ENCODE results near the gene GPRC5A.
"Not testable (repeated sequence)": the region's sequence is repeated elsewhere in the genome, so short reads cannot be mapped to it uniquely, and the experiment has no call there.

GPRC5A gene, protein sequence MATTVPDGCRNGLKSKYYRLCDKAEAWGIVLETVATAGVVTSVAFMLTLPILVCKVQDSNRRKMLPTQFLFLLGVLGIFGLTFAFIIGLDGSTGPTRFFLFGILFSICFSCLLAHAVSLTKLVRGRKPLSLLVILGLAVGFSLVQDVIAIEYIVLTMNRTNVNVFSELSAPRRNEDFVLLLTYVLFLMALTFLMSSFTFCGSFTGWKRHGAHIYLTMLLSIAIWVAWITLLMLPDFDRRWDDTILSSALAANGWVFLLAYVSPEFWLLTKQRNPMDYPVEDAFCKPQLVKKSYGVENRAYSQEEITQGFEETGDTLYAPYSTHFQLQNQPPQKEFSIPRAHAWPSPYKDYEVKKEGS

DNA sequence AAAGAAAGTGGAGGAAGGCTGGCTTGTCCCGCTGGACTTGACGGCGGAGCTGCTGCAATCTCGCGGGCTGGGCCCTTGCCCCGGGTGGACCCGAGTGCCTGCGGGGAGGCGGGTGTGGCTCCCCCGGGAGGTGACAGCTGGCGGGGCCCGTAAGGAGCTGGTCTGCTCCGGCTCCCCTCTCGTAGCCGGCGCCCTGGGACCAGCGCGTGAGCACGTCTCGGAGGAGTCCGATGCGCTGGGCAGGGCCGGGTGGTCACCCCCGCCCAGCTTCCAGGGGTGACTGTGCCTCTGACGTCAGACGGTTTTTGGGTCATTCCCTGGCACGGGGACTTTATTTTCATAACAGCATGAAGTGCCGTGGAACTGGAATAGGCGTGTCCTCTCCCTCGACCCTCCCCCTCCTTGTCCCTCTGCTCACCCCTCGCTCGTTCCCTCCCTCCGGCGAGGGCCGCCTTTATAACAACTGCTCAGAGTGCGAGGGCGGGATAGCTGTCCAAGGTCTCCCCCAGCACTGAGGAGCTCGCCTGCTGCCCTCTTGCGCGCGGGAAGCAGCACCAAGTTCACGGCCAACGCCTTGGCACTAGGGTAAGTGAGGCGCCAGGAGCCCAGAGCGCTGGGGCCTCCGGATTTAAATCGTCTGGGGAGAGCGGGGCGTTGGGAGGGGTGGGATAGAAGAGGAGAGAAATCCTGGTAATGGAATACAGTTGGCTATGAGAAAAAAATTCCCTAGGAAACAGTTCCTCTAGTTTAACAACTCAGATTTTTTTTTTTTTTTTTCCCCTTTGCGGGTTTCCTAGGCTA lies at the start of gene GPRC5A:
Gene GPRC5A (plus strand): TSS at position 483 of the 801 bp plus-strand sequence. CDS start 16,688 bp downstream, outside the sequence.
- peak; percentile 88 for DNase-seq (ENCODE audit: low read depth)

DNA sequence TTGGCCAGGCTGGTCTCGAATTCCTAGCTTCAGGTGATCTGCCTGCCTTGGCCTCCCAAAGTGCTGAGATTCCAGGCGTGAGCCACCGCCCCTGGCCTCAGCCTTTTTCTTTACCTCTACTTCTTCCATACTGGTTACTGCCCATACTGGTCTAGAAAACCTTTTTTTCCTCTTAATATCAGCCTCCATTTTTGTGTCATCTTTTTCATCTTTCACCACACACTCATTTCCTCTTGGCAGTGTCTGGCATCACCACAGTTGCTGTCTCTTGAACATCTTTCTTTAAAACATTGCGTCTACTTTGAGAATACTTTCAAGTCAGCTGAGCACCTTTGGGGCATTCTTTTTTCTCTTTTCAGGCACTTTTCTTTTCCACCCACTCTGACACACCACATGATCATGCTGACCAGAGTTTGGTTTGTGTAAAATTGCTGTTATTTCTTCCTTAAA lies 45.5 kb upstream of the GPRC5A start:
- DNase-seq (ENCODE audit: low read depth), result no peak

DNA sequence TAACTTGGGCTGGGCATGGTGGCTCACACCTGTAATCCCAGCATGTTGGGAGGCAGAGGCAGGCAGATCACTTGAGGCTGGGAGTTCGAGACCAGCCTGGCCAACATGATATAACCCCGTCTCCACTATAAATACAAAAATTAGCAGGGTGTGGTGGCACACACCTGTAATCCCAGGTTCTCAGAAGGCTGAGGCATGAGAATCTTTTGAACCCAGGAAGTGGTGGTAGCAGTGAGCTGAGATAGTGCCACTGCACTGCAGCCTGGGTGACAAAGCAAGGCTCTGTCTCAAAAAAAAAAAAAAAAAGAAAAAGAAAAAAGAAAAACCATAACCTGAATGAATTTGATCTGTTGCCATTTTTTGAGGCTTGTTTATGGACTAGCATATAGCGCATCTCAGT lies 44.6 kb upstream of the GPRC5A start:
- not testable (repeated sequence) for DNase-seq (ENCODE audit: low read depth)

DNA sequence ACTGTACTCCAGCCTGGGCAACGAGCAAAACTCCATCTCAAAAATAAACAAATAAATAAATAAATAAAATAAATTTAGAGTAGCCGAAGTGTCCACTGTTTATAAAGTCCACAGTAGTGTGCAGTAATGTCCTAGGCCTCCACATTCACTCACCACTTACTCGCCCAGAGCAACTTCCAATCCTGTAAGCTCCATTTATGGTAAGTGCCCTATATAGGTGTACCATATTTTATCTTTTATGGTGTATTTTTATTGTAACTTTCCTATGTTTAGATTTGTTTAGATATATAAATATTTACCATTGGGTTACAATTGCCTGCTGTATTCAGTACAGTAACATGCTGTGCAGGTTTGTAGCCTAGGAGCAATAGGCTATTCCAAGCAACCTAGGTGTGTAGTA lies 37.9 kb upstream of the GPRC5A start:
- no peak for DNase-seq (ENCODE audit: low read depth)

DNA sequence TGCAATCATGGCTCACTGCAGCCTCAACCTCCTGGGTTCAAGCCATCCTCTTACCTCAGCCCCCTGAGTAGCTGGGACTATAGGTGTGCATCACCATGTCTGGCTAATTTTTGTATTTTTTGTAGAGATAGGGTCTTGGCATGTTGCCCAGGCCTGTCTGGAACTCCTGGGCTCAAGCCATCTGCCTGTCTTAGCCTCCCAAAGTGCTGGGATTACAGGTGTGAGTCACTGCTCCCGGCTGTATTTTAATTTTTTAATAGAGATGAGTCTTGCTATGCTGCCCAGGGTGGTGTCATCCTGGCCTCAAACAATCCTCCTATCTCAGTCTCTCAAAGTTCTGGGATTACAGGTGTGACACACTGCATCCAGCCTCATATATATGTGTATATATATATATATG lies 31.7 kb upstream of the GPRC5A start:
- DNase-seq (ENCODE audit: low read depth), result no peak

DNA sequence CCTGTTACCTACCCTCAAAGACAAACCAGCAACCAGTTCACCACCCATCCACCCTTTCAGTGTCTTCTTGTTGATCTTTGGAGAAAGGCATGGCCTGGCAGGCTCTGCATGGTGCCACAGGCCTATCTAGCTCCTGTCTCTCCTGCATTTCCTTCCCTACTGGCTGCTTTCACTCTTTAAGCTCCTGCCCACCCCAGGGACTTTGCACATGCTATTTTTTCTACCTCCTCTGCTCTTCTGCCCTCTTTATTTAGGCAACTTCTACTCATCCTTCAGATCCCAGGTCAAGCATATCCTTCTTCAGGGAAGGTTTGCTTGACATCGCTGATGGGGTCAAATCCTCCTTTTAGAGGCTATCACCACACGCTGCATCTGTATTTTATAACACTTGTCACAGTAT lies 27.1 kb upstream of the GPRC5A start:
- DNase-seq (ENCODE audit: low read depth), result no peak

DNA sequence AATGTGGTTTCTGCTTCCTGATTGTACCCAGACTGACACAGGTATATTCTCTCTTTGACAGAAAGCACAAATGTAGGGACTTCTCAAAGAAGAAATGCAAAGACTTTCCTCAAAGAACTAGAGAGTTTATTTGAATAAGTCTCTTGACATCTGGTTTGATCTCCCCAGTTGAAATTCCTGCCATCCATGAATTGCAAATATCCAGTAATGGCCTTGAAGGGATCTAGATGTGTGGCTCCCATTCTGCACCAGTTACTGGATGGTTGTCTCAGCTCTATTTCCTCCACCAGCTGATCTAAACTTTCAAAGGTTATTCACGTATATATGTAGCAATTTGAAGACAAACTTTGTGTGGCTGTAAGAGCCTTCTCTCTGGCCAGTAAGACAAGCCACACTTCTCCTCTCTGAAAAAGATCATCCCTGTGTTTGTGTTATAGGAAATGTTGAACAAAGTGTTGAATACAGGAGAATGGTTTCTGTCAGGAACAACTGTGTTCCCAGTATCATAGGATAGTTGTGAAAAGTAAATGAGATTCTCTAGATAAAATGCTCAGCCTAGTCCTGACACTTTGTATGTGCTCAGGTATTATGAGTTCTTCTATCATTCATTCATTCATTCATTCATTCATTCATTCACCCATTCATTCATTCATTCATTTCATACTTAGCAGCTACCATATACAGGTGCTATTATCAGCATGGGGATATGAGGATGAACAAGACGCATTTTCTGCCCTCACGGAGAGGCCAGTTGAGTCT lies 22.7 kb upstream of the GPRC5A start:
- no peak for DNase-seq (ENCODE audit: low read depth)

DNA sequence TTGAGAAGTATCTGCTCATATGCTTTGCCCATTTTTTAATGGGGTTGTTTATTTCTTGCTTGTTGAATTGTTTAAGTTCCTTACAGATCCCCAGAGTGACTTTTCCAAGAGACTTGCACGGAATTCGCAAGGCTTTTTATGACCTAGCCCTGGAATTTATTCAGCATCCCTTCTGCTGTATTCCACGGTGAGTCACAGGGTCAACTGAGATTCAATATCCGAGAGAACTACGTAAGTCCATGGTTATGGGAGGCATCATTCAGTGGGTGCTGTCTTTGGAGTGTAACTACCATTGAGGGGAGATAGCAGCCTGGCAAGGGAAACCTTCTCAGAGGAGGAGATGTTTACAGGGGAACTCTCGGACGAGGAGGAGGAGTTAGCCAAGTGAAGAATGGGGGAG lies 20.9 kb upstream of the GPRC5A start:
- DNase-seq (ENCODE audit: low read depth), result peak; percentile 100

DNA sequence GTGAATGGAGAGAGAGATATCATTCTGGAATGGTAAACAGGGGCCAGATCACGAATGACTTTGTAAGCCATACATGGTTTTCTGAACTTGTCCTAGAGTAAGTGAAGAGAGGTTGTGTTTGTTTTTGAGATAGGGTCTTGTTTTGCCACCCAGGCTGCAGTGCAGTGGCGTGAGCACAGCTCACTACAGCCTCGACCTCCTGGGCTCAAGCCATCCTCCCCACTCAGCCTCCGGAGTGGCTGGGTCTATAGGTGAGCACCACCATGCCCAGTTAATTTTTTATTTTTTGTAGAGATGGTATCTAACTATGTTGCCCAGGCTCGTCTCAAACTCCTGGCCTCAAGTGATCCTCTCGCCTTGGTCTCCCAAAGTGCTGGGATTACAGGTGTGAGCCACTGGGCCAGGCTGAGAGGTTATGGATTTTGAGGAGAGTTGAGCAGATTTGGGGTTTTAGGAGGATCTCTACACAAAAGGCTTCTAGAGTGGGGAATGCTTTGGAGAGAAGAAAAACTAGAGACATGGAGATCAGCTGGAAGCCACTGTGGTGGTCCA lies 19.7 kb upstream of the GPRC5A start:
- no peak for DNase-seq (ENCODE audit: low read depth)

DNA sequence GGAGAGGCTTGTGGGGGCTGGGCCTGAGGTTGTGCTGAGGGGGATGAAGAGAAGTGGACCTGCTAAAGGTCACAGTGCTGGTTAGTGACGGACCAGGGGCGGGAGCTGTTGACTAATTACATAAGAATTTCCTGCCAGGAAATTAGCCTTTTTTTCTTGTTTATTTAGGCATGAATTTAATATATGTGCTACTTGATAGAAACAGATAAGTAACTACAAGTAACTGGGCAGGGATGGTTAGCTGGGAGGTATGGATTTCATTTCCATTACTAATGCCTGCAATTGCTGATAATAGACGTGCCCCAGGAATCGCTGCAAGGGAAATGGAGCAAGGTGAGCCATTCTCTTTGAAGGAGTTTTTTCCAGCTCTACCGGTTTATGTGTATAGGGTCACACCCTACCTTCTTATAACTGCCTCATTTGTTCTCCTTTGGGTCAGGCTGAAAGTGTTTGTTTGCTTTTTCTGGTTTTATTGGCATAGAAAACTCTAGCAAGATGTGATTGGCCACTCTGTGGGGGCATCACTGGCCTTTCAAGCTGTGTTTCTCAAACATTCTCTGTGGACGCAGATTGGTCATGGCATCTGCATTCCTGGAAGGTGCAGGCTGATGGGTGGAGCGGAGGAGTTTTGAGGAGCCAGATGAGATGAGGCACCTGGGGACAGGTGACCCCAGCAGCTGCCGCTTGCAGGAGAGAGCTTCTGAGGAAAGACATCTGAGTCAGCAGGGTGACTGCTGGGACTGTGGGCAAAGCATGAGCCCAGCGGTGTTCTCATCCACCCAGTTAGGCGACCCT lies 19.0 kb upstream of the GPRC5A start:
- no peak for DNase-seq (ENCODE audit: low read depth)

DNA sequence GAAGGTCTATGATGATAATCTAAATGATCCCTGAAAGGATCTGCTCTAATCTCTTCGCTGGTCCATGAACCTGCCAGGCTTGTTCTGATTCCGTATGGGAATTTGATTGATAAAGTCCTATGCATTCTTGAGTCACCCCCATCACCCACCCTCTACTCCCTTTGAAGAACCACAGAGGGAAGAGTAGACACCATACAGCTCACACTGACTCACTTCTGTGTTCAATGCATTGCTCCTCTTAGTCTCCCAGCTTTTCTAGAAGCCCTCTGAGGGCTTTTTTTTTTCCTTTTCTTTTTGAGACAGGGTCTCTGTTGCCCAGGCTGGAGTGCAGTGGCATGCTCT lies 18.5 kb upstream of the GPRC5A start:
- no peak for DNase-seq (ENCODE audit: low read depth)

DNA sequence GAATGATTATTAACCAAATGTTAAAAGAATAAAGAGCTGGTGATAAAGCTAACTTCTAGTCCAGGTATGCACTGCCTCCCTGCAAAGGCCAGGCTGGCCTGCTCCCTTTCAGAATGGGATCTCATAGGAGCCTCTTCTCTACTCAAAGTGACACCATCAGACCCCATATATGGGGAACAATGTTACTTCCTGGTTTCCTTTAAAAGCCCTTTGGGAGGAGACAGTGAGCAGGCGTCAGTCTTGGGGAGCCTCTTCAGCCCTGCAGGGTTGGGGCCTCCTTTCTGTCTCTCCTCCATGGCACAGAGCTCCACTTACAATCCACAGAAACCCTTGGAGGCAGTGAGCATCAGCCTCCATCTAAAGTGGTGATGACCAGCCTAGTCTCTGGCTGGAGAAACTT lies 17.3 kb upstream of the GPRC5A start:
- no peak for DNase-seq (ENCODE audit: low read depth)

DNA sequence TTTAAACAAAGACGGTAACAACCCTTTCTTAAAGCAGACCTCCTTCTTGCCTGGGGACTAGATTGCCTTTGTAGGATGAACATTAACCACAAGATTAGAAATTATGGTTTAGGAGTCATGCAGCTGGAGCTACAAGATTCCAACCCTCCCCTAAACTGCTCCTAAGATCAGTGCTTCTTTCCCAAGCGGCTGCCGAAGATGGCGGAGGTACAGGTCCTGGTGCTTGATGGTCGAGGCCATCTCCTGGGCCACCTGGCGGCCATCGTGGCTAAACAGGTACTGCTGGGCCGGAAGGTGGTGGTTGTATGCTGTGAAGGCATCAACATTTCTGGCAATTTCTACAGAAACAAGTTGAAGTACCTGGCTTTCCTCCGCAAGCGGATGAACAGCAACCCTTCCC lies 16.1 kb upstream of the GPRC5A start:
- DNase-seq (ENCODE audit: low read depth), result not testable (repeated sequence)

DNA sequence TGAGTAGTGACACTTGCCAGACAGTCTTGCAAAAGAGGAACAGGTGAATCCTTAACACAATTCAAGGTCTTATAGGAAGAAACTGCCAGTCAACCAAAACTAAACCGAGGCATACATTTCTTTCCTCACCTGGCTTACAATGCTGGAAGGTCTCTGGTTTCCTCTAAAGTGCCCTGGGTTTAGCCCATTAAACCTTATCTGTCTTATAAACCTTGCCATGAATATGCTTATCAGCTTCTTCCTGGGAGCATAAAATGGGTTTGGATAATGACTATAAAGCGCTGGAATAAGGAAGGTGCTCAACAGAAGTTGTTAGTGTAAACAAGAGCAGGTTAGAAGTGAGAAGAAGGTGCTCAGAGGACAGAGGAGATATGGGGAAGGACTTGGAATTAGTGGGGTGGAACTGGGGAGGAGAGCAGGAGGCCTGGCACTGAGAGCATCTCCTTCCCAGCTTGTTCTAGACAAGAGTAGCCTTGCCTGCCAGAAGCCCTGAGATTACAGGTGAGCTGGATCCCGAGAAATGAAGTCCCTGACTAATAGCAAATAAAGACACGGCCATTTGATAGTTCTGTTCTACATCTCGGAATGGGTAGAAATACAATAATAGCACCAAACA lies 14.1 kb upstream of the GPRC5A start:
- DNase-seq (ENCODE audit: low read depth), result no peak

DNA sequence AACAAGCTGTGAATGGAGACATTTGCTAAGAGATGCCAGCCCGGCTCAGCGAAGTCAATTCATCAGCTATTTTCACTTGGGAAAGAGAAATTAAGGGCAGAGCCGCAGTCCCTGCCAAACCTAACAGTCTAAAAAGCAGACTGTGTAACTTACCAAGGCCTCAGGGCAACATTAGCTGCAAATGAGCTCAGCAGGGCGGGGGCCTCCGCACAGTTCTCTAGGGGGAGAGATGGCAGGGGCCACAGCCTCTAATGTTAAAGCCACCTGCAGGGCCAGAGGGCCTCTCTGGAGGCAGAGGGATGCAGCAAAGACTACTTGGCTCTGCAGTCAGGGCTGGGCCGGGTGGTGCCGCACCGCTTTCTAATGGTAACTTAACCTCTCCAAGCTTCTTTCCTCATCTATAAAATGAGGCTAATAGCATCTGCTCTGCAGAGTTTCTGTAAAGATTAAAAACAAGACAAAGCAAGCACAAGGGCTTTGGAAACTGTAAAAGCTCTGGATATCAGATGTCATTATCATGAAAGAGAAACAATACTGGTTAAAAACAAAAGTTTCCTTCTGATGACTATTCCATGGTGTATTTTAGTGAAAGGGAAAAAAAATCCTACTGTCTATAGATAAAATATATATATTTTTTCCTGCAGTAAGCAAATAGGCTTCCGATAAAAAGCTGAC lies 13.4 kb upstream of the GPRC5A start:
- DNase-seq (ENCODE audit: low read depth), result no peak

DNA sequence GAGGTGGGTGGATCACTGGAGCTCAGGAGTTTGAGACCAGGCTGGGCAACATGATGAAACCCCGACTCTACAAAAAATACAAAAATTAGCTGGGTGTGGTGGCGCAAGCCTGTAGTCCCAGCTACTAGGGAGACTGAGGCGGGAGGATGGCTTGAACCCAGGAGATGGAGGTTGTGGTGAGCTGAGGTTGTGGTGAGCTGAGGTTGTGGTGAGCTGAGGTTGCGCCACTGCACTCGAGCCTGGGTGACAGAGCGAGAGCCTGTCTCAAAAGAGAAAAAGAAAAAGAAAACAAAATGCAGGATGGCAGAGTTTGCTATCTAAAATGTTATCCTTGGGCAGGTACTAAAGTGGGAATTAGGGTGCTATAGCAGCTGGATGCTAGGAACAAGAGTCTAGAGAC lies 10.8 kb upstream of the GPRC5A start:
- DNase-seq (ENCODE audit: low read depth), result no peak

DNA sequence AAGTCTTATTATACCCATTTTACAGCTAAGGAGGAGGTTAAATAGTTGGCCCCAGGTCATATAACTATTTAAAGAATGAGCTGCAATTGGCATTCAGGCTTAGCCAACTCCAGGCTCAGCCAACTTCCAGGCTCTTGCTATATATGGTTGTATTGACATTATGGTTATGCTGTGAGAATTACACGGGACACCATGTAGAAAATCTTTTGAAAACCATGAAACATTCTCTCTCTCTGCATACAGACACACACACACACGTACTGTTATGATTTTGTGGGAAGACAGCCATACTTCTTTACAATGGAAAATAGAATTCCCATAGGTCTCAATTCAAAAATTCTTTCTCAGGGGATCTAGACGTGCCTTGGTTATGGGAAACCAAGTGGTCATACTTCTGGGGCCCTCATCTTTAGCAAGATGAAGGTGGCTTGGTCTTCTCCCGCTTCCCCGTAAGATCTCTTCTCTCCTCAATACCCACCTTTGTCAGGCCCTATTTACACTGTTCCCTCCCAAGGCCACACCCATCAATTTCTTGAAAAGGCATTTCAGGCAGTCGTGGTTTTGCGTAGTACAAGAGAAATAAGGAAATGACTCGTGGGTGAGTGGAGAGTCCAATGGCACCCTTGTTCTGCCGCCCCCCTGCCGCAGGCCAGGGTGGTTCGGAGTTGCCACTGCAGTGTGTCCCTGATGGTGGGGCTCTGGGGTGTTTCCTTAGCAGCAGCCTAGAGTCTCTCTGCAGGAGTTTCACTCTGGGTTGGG lies 10.0 kb upstream of the GPRC5A start:
- DNase-seq (ENCODE audit: low read depth), result no peak

DNA sequence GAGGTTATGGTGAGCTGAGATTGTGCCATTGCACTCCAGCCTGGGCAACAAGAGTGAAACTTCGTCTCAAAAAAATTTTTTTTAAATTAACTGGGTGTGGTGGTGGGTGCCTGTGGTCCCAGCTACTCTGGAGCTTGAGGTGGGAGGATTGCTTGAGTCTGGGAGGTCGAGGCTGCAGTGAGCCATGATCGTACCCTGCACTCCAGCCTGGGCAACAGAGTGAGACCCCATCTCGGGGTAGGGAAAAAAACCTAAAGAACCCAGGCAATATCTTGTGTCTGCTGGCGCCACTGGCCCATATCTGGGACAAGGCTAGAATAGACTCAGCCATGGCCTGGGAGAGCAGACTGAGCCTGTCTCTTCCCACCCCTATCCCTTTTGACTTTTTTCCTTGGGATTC lies 9.1 kb upstream of the GPRC5A start:
- no peak for DNase-seq (ENCODE audit: low read depth)

DNA sequence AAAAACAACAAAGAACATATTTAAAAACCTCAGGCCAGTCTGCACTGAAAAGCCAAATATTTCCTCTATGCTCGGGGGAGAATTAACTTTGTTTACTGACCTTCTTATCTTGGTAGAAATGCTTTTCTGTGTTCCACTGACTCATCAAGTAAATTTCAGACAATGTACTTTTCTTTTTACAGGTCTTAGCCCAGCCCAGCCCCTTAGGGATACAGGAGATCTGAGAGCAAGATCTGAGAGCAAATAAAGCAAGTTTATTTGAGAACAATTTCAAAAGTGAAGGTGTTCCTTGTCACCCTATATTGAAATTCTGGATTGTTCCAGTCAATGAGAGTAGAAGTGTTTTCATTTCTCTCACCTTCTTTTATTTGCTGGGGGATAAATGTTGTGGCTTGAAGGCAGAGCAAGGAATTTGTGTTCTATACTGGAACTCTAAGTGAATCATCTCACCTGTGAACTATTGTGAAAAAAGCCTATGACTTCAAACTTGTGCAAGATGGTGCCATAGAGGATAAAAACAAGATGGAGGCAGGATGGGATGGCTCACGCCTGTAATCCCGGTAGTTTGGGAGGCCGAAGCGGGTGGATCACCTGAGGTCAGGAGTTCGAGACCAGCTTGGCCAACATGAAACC lies 7.9 kb upstream of the GPRC5A start:
- no peak for DNase-seq (ENCODE audit: low read depth)

Measured in GM04503 (cell line).